ENCODE results near the gene PTPRR.
"Not testable (repeated sequence)": the region's sequence is repeated elsewhere in the genome, so short reads cannot be mapped to it uniquely, and the experiment has no call there.

PTPRR gene

DNA sequence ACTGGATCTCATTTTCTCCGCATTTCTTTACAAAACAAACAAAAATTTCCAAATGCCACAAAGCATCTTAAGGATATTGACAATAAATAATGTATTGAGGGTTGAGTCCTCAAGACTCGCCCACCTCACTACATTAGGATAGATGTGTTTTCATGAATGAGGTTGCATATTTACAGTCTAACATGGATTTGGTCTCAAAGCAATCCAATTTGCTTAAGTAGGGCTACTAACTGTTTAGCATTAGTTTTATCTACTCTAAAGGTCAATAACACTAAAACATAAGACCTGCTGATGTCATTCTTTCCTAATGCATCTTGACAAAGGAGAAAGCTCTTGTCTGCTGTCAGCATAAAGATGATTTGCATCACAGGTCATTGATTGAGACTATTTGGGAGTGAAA, 82.4 kb downstream of the PTPRR start:
- no peak for DNase-seq

DNA sequence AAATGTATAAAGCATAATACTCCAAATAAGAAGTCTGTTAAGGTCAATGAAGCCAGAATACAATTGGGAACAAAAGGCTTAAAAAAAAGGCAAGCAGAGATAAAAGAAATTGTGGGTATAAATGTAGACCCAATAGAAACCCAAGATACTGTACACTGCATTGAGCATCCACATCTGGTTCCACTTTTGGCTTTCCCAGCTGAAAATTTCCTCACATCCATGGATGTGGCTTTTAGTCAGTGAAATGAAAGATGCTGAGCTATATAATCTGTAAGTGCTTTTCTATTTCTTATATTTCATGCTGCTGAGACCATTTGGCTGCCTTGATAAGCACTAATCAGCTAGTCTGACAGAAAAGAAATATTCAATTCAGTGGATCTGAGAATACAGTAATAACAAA, 83.5 kb downstream of the PTPRR start:
- DNase-seq = no peak

DNA sequence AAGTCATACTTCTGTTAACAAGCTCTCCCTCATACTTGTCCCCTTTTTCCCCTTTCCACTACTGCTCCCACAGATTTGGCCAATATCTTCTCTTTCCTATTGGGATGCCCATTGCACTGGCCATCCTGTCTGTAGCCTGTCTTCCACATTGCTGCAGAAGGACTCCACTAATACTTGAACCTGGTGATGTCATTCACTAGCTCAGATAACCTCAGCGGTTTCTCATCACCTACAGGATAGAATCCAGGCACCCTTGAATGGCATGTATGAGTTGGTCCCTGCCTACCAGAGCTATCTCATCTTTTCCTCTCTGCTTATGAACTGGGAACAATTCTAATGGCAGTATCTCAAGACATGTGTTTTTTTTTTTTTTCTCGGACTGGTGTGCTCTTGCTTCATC, 84.6 kb downstream of the PTPRR start:
- no peak for DNase-seq

DNA sequence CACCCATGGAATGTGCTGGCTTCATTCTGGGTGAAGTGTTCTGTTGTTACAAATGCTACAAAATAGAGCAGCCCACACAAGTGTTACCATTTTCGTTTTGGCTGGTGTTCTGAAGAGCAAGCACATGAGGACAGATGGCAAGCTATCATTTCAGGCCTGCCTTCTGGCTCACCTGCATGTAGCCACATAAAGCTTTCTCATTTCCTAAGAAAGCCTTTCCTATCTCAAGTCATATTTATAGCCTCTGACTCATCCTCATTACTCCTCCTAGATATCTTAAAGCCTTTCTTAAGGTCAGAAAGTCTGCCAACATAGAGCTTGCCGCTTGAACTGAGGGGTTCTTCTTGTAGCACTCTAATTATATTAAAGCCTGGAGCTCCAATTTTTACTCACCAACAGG, 89.0 kb downstream of the PTPRR start:
- DNase-seq = no peak

DNA sequence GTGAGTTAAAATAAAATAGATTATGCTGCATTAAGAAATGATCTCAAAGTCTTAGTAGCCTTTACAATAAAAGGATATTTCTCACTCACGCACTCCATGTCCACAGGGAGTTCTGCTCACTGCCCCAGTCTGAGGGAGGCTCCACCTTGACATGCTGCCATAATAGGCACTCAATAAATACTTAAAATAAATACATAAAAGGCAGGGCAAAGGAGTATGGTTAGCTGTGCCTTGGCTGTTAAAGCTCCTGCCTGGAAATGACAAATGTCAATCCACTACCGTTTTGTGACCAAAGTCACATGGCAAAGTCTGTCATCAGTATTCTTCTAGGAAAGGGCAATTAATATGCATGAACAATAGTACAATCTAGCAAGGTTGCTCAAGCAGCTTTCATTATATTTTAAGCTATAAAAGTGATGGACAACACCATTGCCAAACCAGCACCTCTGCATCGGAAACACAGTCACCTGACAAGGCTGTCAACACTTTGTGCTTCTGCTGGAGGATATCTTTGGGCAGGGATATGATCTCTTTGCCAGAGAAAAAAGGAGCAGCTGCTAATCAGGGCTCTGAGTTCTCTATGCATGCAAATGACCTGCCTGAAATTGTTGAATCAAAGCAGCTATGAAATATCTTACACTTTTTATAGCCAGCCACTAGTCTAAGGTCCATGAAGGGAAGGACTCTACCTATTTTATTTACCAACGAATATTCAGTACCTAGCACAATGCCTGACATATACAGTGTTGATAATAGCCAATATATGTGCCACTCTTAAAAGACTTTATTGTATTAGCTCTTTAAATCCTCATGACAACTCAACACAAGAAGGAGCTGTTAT, 90.1 kb downstream of the PTPRR start:
- DNase-seq = no peak

DNA sequence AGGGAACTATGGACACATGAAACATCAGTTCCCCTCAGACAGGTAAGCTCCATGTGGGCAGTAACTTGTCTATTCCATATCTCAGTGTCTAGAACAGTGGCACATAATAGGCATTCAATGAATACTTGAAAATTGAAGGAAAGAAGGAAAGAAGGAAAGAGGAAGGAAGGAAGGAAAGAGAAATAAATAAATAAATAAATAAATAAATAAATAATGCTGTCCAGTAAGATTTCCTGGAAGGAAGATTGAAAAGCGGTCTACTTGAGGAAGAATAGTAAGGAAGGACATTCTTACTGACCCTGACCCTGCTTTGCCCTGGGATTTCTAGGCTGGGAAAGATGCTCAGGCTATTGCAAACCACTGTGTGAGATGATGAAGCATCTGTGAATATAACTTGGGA, 91.5 kb downstream of the PTPRR start:
- DNase-seq = no peak

DNA sequence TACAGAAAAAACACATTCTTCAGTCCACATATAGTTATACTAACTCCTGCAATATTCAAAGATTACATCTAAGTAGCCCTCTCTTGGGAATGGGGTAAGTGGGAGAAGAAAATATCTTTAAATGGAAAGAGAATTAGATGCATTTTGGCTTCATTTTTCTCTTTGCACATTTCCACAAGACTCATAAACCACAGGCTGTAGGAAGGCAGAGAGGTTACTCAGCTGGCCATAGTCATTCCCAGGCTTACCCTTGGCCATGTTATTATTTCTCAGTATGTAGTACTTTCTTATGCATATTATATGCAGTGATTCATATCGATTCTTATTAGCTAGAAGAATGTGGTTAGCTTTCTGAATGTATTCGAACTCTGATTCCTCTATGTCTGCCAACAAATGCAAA, 92.2 kb downstream of the PTPRR start:
- no peak for DNase-seq

DNA sequence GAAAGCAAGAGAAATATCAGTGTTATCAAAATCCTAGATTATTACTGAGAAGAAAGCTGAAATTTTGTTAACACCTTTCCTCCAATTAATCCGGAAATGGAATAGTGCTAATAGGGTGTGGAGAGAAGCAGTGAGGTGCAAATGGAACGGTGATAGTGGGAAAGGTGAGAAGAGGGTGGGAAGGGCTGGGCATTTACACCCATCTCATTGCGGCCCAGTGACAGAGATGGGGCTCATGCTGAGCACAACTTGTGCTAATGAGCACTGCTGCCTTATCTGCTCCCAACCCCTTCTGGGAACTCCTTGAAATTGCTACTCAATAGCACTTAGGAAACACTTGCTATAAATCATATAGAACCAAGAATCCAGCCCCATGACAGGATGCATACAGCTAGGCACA, 94.4 kb downstream of the PTPRR start:
- no peak for DNase-seq

DNA sequence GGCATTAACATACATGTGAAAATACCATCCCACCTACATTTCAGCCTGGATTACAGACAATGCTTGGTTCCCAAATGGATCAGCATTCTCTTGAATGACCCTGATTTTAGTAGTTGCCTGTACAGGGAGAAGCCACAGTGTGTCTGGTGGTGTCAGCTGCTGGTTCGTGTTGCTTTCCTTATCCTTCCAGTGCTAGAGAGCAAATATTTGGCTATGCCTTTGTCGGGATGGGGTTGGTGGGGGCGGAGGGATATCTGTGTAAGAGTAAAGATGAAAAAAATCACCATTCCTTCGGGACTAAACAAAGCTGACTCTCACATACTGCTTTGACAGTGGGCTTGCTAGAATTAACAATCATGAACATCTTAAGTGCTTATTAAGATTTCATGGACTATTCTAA, 96.0 kb downstream of the PTPRR start:
- no peak for DNase-seq

DNA sequence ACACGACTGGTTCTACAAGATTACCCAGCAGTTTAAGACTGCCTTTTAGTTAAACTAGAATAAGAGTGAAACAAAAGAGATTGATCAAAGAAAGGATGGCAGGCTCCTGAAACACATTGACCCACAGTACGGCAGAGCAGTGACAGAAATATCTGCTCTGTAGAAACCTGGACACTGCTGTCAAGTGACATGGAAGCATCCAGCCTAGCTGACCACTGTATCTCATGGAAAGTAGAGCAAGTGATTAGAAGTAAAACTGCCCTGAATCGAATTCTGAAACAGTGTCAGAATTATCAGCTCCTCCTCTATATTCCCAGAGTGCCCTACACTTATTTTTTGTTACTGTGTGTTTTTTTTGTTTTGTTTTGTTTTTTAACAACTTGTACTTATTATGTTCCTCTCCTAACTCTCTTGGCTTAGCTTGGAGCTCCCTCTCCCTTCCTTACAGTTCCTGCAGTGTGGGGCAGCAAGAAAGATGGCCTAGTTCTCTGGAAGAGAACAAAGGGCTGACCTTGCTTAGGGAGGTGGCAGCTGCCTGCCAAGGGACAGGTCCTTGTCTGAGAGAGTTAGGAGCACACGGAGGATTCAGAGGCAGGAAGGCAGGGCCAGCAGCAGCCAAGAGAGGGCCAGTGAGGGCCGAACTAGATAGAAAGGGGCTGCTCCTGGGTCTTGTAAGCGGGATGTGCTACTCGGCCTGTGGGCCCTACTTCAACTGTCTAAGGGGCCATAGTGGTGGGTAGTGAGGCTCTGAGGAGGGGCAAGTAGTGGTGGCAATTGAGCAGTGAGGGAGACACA, 97.2 kb downstream of the PTPRR start:
- no peak for DNase-seq

DNA sequence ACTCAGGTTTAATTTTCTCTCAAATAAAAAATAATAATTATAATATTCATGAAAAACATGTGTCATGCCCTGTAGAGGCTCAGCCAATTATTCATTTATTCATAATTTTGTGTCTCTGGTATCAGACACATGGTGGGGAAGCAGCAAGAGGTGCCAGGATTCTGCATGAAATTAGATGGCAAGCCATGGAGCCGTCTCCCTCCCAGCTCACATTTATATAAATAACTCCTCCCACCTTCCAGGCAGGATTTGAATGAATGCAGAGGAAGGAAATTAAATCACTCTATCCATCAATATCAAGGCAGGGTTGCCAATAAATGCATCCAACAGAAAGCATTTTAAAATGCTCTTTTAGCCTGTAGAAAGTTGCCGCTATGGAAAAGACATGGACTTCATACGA, 98.1 kb downstream of the PTPRR start:
- DNase-seq = no peak

DNA sequence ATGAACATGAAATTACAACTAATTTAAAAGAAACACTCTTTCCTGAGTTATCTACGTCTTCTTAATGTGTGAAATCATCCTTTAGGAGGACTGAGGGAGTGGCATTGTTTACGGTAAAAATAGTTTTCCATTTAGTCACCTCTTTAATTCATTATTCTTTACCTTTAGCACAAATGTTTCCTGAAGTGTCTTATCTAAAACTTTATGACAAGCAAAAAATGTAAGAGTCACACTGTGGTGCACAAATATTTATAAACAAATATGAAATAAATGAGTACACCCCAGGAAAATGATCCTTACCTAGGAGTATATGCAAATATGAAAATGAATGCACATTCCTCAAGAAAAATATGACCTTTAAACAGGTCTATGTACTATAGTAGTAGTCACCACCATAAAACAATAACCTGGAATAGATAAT, 104.6 kb downstream of the PTPRR start:
- DNase-seq = no peak

DNA sequence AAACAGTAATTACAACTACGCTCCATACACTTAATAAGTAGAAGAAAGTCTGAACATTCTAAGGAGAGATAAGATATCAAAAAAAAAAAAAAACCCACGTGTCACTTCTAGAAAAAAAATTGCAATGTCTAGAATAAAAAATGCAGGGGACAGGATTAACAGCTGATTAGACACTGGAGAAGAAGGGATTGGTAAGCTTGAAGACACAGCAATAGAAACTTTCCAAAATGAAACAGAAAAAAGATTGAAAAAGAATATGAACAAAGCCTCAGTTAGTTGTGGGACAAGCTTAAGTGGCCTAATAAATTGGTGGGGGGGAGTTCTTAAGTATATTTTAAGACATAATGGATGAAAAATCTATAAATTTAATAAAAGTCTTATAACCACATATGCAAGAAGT, 105.5 kb downstream of the PTPRR start:
- no peak for DNase-seq

DNA sequence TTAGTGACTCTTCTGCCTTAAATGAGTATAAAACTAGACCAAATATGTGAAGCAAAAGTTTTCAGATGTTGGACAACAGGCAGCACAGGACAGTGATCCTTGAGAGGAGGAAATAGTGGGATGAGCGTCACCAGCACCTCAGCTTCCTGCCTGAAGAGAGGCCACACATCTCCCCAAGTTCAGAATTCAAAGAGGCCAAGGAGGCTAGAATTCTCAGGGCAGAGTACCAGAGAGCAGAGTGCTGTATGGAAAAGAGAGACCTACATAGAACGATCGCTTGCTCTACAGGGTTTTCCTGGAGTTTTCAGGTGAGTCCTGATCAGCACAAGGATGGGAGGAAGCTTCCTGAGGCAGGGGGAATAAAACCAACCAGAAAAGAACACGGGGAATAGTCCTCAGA, 107.0 kb downstream of the PTPRR start:
- no peak for DNase-seq

DNA sequence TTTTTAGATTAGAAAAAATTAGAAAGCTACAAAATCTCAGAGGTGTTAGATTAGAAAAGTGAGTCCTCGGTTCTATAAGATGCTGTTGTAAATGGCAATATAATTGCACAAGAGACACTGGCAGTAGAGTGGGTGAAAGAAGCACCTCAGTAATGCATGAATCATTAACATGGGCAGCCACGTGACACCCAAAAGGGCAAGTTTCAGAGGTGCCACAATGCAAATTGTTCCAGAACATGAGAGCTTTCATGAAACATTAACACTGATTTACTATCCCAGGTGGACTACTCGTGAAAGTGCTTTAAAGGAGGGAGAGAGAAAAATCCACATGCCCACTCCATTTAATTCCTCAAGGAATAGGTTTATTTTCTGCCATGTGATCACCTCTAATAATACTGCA, 108.4 kb downstream of the PTPRR start:
- DNase-seq = no peak

DNA sequence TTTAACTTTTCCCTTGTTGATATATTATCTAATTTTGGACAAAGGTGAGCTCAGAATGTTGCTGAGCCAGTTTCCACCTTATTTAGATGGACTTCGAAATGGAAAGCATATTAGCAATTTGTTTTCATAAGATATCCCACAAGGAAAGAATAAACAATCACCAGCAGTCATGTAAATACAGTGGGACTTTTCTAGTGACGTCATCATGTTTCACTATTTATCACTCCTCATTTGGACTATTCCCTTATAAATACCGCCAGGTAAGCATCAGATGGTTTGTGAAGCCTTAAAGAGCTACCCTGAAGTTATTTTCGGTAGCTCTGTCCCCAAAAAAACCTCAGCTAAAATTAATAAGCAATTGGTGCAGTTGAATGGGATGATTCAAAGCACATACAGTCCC, 110.7 kb downstream of the PTPRR start:
- no peak for DNase-seq

DNA sequence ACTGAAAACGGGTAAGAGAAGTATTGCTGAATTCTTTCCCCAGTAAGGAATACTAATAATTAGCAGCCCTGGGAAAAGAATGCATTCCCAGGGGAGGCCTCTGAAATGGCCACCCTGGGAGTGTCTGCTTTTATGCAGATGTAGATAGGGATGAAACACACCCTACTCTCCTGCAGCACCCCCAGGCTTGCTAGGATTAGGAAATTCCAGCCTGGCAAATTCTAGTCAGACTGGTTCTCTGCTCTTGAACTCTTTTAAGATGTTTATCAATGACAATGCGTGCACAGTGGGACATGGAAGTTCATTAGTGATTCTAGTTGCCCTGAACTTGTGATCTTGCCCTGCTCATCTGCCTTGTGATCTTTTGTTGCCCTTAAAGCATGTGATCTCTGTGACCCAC, 112.5 kb downstream of the PTPRR start:
- DNase-seq = not testable (repeated sequence)

DNA sequence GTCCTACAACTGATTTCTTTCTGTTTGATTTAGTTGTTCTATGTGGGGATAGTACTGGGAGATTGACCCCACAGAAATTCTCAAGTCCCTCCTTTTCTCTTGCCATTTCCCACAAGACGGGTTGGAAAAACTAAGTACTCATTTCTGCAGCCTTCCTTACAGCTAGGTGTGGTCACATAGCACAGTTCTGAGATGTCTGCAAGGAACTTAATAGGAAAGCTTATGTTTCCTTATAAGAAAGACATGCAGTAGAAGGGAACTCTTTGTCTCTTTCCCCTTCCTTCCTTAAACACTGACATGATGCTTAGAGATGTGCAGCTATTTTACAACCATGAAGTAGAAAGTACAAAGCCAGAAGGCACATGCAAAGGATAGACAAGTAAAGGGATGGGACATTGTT, 113.7 kb downstream of the PTPRR start:
- DNase-seq = no peak

DNA sequence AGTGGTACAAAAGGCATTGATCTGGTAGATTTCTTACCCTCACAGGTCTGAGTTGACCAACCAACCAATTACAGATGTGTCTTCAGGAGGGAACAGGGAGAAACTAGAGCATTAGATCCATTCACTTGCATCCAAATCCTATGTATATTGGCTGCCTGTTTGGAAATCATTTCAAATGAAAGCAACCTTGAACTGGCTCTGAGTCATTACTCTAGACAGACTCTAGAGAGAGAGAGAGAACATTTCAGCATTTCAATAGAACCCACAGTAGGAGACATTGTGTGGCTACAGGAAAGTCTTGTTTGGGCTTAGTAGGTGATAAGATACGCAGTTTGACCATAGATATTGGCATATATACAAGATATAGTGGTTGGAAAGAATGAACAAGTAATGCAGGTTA, 114.5 kb downstream of the PTPRR start:
- no peak for DNase-seq

DNA sequence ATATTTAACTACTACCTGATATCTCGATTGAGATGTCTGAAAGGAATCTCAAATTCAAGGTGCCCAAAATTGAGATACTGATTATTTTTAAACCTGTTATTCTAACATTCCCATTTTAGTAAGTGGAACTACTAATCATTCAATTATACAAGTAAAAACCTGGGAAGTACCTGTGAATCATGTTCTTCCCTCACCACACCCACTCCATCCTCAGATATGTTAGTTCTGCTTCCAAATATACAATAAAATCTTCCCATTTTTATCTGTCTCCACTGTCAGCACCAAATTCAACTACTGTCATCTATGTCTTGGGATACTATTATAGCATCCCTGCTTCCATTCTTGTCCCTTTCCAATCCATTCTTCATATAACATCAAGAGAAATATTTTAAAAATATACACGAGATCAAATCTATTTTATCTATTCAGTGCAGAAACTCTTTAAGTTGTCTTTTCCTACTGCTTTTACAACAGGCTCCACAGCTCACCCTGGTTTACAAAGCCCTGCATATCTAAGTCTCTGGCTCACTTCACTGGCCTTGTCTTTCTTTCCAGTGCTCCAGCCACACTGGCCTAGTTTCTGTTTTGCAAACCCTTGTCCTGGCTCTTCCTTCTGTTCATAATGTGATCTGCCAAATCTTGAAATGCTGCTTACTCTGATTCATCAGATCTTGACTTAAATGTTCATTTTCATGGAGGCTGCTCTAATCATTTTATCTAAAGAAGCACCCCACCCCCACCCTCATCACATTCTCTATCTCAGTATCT, 122.3 kb downstream of the PTPRR start:
- no peak for DNase-seq

DNA sequence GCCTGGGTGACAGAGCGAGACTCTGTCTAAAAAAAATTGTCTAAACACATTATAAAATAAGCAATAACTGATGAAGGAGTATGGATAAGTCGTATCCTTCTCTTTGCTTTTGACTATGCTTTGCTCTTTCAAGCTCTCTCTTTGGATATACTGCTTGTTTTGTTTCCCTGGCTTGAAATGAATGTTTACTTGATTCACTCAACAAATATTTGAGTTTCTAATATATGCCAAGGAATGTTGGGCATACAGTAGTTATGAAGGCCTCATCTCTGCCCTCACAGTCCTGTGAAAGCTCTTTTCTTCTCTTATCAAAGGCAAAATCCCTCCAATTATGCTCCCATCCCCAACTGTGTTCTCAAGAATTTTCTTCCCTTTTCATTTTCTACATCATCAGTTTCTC, 123.5 kb downstream of the PTPRR start:
- no peak for DNase-seq

DNA sequence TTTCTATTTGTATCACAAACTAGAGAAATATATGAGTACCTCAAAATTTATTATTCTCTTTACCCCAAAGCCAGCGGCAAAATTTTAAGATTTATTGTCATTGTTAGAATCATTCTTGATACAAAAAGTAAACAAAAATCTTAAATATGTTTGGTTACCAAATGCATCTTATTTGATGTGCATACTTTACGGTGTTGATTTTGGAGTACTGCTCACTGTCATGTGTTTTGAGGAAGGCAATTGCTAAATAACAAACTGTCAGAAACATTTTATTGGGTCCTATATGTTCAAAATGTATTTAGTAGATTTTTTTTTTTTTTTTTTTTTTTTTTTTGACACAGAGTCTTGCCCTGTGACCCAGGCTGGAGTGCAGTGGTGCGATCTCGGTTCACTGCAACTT, 124.9 kb downstream of the PTPRR start:
- no peak for DNase-seq

DNA sequence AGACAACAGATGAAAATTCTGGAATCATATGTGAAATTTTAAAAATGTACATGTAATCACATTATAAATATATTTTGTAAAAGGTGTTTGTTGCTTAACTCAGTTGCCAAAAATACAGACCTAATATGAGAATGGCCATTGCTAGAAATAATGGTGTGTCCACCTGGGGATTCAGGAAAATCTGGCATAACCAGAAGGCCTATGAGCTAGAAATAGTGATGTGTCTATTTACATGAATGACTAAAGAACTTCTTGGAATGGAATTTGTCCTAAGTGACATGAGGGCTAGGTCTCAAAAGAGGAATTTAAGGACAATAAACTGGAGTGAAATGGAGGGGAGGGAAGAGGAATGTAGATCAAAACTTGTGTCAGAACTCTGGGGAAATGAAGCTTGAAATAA, 126.4 kb downstream of the PTPRR start:
- DNase-seq = no peak

DNA sequence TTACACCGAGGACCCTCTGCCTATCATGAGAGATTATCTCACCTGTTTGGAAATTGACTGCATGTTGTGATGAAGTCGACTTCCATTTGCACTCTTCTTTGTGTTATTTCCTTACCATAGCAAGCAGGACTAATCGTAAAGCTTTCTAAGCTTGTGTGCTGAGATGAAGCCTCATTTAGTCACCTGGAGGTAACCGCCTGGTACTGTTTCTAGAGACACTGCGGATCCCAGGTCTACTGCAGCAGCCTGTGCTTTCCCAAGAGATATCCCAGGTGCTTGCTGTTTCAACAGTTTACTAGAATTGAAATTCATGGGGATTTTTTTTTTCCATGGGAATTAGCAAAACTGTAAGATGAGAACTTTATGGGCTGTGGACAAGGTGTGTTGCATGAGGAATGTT, 131.8 kb downstream of the PTPRR start:
- no peak for DNase-seq

All from activated naive CD4-positive, alpha-beta T cell (primary cell).